NCI-H146 (cell line): ENCODE data around the gene SMC1B.
"Not testable (repeated sequence)": the region's sequence is repeated elsewhere in the genome, so short reads cannot be mapped to it uniquely, and the experiment has no call there.

ENCODE experiments used
- DNase-seq: peaks from one replicate; lab custom pipeline; 2025; lab: John Stamatoyannopoulos, UW

SMC1B gene

DNA sequence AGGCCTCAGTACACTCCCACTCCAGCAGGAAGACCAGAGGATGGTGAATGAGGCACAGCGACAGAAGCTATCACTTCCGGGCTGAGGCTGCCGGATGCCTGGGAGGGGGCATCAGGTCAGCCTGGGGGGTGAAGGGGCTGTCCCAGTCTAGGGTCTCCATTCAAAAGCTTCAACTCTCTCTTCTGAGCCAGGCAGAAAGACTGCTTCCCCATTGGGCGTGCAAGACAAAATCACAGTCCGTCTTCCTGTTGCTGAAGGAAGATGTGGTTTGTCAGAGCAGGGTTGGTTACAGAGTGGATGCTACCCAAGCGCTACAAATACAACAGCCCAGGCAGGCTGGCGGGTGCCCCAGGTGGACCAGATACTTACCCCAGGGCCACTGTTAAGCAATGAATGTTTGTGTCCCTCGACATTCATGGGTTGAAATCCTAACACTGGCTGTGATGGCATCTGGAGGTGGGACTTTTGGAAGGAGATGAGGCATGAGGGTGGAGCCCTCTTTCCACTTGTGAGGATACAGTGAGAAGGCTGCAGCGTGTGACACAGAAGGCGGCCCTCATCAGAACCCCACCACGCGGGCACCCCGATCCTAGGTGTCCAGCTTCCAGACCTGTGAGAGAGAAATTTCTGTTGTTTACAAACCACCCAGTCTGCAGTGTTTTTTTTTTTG lies 116.6 kb downstream of the SMC1B start:
- no peak for DNase-seq

- DNase-seq: no peak
These were observed 117.9 kb downstream of the SMC1B start for GRCh38 chr22:45295492-45295891.

- not testable (repeated sequence) for DNase-seq
These were observed 118.4 kb downstream of the SMC1B start for GRCh38 chr22:45295004-45295403.
